SK-N-SH treated with all-trans-retinoic acid at 6 μM for 48 hours (cell line): Measurements from ENCODE around the gene ZNF256.
"Not testable (repeated sequence)": the region's sequence is repeated elsewhere in the genome, so short reads cannot be mapped to it uniquely, and the experiment has no call there.

Source experiments
- ARNTL ChIP-seq: fragments of 450-650 bp; formaldehyde crosslinking; IDR thresholded peaks from 2 replicates; pipeline ENCODE4 v1.5.0; 2020; ENCODE audit warnings: low read depth, mild to moderate bottlenecking, moderate library complexity, borderline replicate concordance
- BACH2 ChIP-seq: fragments of 250-450 bp; sonication (Bioruptor Pico); IDR thresholded peaks from 2 replicates; pipeline ENCODE4 v1.9.0; 2021; ENCODE audit warnings: mild to moderate bottlenecking, borderline replicate concordance
- CSDC2 ChIP-seq: fragments of 250-450 bp; sonication (Bioruptor Pico); IDR thresholded peaks from 2 replicates; pipeline ENCODE4 v1.5.0; 2020; ENCODE audit warnings: mild to moderate bottlenecking, moderate library complexity
- ESRRG ChIP-seq: fragments of 250-450 bp; sonication (Bioruptor Pico); IDR thresholded peaks from 2 replicates; pipeline ENCODE4 v1.6.1; 2021; ENCODE audit warnings: mild to moderate bottlenecking
- ZFP3 ChIP-seq: fragments of 250-450 bp; sonication (Bioruptor Pico); IDR thresholded peaks from 2 replicates; pipeline ENCODE4 v1.5.0; 2020; ENCODE audit warnings: mild to moderate bottlenecking, moderate library complexity
- TF ChIP-seq, protein P1 (sequence below): fragments of 250-450 bp; sonication (Bioruptor Pico); IDR thresholded peaks from 2 replicates; pipeline ENCODE4 v1.8.0; 2020; ENCODE audit warnings: mild to moderate bottlenecking, moderate library complexity, borderline replicate concordance

DNA sequence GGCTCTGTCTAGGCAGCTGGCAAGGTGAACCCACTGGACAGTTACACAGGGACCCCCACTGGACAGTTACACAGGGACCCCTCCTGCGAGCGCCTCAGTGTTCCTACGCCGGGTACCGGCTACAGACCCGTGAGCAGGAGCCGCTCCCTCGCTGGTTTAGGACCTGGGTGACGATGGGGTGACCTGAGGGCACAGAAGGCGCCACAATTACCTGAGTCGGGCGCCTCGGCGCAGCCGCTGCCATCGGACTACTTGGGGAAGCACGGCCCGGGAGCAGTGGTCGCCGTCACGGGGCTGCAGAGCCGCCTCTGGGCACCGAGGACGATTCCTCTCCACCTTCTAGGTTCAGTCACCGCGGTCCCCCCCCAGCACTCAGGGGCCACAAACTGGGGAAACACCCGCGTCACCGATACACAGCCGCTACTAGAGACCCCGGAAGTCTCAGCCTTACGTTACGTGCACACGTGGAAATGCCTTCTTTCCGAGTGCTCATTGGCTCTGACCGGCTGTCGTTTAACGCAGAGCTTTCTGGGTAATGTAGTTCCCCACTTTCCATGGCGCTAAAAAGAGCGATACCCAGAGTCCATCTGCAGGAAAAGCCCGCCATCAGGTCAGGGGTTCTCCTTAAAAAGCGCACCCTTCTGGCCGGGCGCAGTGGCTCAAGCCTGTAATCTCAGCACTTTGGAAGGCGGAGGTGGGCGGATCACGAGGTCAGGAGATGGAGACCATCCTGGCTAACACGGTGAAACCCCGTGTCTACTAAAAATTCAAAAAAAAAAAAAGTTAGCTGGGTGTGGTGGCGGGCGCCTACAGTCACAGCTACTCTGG is 31.1 kb downstream of the ZNF256 start, which contains the start of gene ZNF417:
- not testable (repeated sequence) for TF ChIP-seq BACH2; ESRRG (CRISPR knock-in tag); CSDC2 (CRISPR knock-in tag); ARNTL (CRISPR knock-in tag); ZFP3
- TF ChIP-seq, protein P1, sequence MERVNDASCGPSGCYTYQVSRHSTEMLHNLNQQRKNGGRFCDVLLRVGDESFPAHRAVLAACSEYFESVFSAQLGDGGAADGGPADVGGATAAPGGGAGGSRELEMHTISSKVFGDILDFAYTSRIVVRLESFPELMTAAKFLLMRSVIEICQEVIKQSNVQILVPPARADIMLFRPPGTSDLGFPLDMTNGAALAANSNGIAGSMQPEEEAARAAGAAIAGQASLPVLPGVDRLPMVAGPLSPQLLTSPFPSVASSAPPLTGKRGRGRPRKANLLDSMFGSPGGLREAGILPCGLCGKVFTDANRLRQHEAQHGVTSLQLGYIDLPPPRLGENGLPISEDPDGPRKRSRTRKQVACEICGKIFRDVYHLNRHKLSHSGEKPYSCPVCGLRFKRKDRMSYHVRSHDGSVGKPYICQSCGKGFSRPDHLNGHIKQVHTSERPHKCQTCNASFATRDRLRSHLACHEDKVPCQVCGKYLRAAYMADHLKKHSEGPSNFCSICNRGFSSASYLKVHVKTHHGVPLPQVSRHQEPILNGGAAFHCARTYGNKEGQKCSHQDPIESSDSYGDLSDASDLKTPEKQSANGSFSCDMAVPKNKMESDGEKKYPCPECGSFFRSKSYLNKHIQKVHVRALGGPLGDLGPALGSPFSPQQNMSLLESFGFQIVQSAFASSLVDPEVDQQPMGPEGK (CRISPR knock-in tag): not testable (repeated sequence)
